ENCODE data around the gene F10. TPM values are rescaled to one million over a fixed set of nuclear protein-coding genes. Genes with fewer than 3 reads are reported as not detected.

Gene F10
- total and polyA plus RNA-seq, 2 of the 13 experiments (the other 11 are each of a cell fraction or from before 2014, with no cell fraction given), result 58.4 to 237 TPM

GRCh38 chr13:113169277-113170272, 47.0 kb downstream of the F10 start (continued):
- TF ChIP-seq SATB2 (CRISPR knock-in tag; IDR thresholded peaks at IDR 0.05), result no peak
- TF ChIP-seq TBP (CRISPR knock-in tag; IDR thresholded peaks at IDR 0.05), result no peak
- peak; percentile 65 for TF ChIP-seq MED1 (CRISPR knock-in tag; IDR thresholded peaks at IDR 0.05)
- no peak for TF ChIP-seq ZNF343 (CRISPR knock-in tag; IDR thresholded peaks at IDR 0.05)
- no peak for TF ChIP-seq KLF13 (CRISPR knock-in tag; IDR thresholded peaks at IDR 0.05)
- TF ChIP-seq ZKSCAN1 (IDR thresholded peaks at IDR 0.05; ENCODE audit: low read length), result no peak
- no peak for TF ChIP-seq ZNF784 (CRISPR knock-in tag; IDR thresholded peaks at IDR 0.05; ENCODE audit: borderline replicate concordance)
- TF ChIP-seq ZSCAN20 (CRISPR knock-in tag; IDR thresholded peaks at IDR 0.05; ENCODE audit: borderline replicate concordance), result no peak
- no peak; the same call in 1 of the 2 replicates for TF ChIP-seq AHDC1 (CRISPR knock-in tag; IDR thresholded peaks at IDR 0.05; ENCODE audit: borderline replicate concordance)
- no peak for TF ChIP-seq WIZ (CRISPR knock-in tag; IDR thresholded peaks at IDR 0.05)
- peak; percentile 13; the same call in 1 of the 2 replicates for TF ChIP-seq HNF4G (IDR thresholded peaks at IDR 0.05; ENCODE audit: borderline replicate concordance, low read depth, low read length)
- TF ChIP-seq HNF4G (CRISPR knock-in tag; IDR thresholded peaks at IDR 0.05; ENCODE audit: borderline replicate concordance, low read depth), result no peak
- no peak for TF ChIP-seq HOXA3 (CRISPR knock-in tag; IDR thresholded peaks at IDR 0.05)
- no peak for TF ChIP-seq ZNF644 (CRISPR knock-in tag; IDR thresholded peaks at IDR 0.05; ENCODE audit: low read depth)
- no peak for TF ChIP-seq RNF2 (conservative IDR thresholded peaks at IDR 0.05; ENCODE audit: low read depth)
- no peak for TF ChIP-seq PREB (CRISPR knock-in tag; IDR thresholded peaks at IDR 0.05)
- no peak for TF ChIP-seq ZNF629 (CRISPR knock-in tag; conservative IDR thresholded peaks at IDR 0.05)
- TF ChIP-seq PRDM4 (CRISPR knock-in tag; IDR thresholded peaks at IDR 0.05; ENCODE audit: borderline replicate concordance), result no peak
